GM19395 (cell line): ENCODE measurements around the gene NEK7.

Source experiments
- ATAC-seq: cut with Tn5 transposase; IDR thresholded peaks from one replicate; pipeline ENCODE4 v1.9.1; 2021; ENCODE audit warnings: mild to moderate bottlenecking, moderate library complexity; ENCODE audit not compliant: unreplicated experiment

The NEK7 gene

DNA sequence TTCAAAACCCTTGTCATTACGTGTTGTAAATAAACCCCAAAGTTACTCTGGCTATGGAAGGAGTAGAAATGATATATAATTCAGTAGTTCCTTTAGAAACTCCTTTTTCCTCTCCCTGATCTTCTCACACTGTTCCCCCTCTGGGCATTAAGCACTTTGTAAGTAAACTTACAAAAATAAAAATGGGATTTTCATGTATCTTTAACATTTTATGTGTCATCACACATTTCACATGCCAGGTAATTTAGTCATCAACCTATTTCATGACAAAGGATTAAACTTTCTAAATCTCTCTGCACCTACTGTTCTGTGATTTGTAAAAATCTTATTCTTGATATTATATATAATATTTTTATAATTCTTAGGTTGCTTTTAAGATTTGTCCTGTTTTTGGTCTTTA, 176.9 kb downstream of the NEK7 start:
- no peak for ATAC-seq

DNA sequence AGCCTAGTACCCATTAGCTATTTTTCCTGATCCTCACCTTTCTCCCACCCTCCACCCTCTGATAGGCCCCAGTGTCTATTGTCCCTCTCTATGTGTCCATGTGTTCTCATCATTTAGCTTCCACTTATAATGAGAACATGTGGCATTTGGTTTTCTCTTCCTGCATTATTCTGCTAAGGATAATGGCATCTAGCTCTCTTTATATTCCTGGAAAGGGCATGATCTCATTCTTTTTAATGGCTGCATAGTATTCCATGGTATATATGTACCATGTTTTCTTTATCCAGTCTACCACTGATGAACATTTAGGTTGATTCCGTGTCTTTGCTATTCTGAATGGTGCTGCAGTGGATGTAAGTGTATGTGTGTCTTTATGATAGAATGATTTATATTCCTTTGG, 178.9 kb downstream of the NEK7 start:
- ATAC-seq: no peak

DNA sequence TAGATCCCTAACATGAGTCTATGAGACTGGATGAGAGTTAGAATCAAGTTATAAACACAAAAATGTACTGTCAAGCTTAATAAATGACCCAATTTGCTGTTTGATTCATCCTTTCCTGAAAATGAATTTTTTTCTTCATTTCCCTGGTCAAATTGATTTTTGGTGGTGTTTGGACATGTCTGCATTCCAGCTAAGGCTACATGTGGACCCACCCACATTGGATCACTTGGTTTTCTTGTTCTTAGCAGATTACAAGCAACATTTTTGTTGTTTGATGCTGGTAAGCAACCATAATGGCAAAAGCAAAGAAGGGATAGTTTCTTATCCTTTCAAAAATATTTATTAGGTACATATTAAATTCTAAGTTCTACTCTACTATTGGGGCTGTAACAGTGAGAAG, 181.1 kb downstream of the NEK7 start:
- ATAC-seq: no peak

DNA sequence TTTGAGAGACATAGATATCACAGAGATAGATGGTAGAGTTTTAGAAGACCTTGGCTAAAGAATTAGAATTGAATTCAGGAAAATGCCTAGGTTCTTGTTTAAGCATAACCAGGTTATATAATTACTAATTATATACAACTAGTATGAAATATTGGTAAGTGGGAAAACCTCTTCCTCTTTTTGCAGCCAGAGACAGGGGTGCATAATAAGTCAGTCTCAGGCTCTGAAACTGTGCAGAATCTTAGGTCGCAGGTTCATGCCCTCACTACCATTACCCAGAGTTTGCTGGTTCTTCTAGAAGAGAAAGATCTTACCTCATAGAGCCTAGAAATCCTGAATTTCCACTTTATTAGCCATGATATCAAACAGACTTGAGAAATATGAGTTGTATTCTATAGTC, 183.3 kb downstream of the NEK7 start:
- ATAC-seq: no peak

DNA sequence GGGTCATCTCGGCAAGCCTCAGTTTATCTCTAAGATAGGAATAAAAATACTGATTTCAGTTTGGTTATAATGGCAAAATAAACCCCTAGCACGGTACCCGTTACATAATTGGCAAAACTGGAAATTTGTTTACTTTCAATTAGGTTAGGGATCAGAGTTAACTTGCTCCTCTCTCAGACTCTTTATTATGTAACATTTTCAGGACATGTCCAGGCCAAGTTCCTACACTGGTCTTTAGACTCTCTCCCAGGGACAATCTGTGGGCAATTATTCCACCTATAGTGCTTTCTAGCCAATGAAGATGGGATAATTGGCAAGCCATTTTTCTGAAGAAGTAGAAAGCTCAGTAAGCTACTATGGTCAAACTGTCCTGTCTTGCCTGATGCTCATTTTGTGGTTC, 189.4 kb downstream of the NEK7 start:
- ATAC-seq: no peak

DNA sequence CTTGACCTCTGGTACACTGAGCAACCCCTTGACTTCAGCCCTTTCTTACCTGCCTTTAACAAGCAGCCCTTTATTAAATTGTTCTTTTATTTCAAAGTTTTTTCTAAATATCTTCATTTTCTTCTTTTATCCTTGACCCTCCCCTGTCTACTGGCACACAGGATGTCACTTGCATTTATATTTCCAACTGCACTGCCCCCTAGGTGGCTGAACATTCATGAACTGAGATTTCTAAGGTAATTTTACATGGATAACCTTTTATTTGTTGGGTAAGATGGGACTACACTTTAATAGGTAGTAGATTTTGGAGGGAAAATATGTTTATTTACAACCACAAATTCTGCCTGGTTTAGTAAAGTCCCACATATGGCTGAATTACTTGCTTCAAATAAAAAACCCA, 193.7 kb downstream of the NEK7 start:
- no peak for ATAC-seq

DNA sequence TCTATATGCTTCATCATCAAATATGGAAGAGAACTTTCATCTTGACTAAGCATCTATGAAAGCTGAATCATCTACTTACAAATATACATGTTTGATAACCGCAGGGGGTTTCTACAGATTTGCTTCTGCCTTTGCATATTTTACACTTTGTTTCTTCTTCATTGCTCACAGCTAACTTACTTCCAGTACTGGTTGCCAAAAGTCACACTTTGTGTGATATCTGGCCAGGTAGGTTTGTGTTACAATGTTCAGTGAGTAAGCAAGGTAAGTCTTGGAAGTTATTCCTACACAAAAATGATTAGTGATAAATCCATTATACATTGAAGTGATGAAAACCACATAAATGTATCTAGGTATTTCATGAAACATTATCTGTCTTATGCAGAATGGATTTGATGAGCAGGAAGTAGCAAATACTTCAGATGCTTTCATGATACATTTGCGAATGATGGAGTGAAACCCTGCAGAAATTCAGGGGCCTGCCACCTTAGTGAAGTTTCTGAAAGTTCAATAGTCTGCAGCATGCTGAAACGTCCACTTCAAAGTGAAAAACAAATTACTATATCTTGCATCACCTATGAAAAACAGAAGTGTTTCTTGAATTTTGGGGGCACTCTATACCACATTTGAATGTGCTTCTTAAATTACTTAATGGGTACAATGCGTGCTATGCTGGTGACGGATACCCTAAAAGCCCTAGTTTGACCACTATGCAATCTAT, 196.3 kb downstream of the NEK7 start:
- peak; percentile 91 for ATAC-seq

DNA sequence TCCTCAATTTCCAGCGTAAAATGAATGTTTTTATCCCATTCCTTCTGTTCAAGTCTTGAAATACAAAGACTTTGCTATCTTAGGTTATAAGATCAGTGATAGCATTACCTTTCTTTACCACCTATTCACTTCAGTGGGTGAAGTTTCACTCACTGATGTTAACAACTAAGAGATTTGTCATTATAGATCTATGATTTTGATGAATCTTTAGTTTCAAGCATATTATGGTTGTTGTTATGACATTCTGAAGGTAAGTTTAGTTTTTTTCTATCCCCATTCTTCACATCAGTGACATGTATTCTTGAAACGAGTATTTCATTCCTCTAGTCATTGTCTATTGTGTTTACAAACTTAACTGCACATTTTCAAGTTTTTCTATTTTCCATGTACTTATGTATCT, 201.1 kb downstream of the NEK7 start:
- no peak for ATAC-seq

DNA sequence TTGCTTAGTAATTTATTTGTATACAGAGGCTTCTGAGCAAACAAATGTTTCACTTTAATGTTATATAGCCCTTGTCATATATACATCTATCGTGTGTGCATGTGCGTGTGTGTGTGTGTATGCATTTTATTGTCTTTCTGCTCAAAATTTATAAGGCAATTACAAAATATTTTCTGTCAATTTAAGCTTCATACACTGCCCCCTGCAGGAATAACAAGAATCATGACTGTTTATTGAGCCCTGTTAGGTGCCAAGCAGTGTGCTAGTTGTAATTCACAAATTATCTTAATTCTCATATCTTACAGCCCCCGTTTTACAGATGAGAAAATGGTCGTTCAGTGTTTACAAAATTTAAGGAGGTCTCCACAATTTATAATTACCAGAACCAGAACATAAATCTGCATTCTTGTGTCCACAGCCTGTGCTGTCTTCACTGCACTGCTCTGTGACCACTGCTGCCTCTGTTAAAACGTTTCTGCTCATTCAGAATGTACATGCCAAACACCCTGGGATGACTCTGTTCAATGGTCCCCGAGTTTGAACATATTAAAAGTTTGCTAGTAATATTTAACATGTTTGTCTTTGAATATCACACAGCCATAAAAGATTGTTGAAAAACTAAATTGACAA, 202.3 kb downstream of the NEK7 start:
- ATAC-seq: no peak

DNA sequence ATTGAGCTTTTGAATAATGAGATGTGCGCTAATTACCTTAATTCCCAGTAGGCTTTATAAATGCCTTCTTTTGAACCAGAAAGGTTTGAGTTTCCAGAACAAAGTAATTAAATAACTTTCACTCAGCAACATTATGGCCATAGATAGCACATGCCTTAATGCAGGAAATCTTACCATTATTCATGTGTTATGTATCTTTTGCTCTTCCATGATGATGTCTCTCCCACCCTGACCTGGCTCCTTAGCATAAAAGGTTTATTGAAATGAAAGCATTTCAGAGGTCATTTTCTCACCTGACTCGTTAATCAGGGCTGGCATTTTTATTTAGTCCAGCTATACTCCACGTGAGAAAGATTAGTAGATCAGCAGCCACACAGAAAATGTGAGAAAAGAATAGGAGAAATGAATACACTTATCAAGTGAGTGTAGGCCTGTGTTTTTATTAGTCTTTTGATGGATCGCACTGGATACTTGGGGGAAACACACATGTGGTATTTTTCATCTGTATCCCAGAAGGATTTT, 203.5 kb downstream of the NEK7 start:
- no peak for ATAC-seq

DNA sequence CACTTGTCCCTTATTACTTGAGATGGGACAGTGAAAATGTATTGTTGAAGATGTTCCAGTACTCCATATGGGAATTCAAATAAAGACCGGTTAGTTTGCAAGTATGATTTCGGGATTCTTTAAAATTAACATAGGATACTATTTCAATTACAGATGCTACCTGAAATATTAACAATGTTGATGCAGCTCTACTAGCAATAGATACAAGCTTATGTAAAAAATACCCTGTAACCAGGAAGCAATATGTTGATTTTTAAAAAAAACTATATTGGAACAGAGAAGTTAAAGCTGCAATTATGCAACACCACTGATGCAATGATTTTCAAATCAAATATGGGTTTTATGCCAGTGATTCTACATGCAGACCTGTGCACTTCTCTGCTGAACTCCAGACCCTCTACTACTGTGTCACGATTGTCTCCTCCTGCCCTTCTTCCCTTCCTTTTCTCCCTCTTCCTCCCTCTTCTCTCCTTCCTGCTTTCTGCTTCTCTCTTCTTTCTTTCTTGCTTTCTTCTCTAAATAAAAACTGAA, 204.5 kb downstream of the NEK7 start:
- no peak for ATAC-seq

DNA sequence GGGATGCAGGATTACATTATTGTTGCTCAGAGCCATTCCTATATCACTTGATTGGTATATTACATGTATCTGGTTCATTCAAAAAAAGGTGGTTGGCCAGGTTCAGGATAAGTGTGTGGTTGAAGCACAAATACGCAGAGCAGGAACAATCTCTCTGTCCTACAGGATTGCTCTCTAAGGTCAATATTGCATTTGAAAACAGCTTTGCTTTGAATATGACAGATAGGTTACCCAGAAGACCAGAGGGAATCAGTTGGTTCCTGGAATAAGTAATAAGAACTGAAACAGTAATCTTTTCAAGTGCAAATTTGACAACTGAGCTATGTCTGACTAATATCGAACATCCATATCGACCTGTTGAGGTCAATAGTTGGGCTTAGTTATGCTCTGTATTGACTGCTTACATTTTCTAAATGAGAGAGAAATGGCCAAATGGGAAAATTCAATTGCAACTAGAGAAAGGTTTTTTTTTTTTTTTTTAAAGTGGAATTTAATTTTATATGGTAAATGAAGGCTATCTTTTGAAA, 206.9 kb downstream of the NEK7 start:
- ATAC-seq: peak; percentile 59

DNA sequence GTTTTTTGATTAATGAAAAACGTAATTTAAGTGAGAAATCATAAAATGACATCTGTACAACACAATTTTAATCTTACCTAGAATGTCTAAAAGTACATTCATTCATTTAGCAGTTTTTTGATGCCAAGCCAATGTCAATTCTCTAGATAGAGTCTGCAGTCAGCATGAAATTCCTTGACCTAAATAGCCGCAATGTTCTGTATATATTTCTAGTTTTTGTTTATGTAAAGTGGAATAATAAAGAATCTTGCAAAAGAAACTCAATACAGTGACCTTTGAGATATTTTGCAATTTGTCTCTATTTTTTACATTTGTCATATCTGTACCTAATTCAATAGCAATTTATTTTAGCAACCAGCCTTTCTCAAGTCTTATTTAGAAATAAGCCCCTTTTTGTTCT, 207.7 kb downstream of the NEK7 start:
- no peak for ATAC-seq

DNA sequence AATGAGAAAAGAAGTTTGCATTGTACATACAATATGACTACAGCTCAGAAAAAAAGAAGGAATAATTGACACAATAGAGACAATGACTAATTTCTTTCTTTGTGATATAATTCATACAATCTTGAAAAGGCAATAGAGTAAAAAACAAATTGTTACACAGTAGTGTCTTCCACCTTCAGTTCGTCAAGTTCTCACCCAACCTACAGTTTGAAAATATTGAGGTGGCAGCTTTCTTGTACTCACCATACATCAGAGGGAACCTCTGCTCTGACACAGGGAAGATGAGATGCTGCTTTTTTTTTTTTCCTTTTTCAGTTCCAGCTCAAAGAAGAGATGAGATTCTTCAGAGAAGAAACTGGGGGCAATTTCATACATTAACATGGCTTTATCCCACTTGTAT, 210.5 kb downstream of the NEK7 start:
- no peak for ATAC-seq

DNA sequence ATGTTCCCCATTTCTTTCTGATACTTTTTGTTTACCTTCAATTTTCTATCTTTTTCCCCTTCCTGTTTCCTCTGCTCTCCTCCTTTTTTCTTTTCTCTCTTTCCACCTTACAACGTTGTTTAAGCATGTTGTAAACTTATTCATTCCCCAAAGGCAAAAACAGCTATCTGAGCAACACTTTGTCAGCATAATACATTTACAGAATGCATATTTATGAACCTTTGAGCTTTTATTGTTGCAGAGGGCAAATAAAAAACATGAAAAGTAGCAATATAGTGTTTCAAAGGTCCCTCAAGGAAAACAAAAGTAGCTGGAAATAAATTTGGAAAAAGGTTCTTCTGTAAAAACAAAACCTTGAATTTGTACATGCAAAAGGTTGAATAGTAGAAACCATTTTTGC, 214.2 kb downstream of the NEK7 start:
- no peak for ATAC-seq
